HG03571 (cell line): ENCODE data around the gene GLT8D1.
"Not testable (repeated sequence)": the region's sequence is repeated elsewhere in the genome, so short reads cannot be mapped to it uniquely, and the experiment has no call there.

ENCODE experiments used
- ATAC-seq: cut with Tn5 transposase; IDR thresholded peaks from one replicate; pipeline ENCODE4 v1.9.1; 2021; ENCODE audit not compliant: unreplicated experiment

Gene GLT8D1

GRCh38 chr3:52705688-52706686 lies at the start of gene GLT8D1, which contains the start of gene SPCS1:
Gene GLT8D1 (minus strand): TSS chr3:52705791. CDS start chr3:52700460, 5,331 bp downstream.
Gene SPCS1 (plus strand): TSS chr3:52706106. CDS start chr3:52706247, 141 bp downstream.
- ATAC-seq = peak; percentile 76

GRCh38 chr3:52754373-52754772 lies 48.8 kb upstream of the GLT8D1 start:
- no peak for ATAC-seq

- no peak for ATAC-seq
Observed at GRCh38 chr3:52752045-52752660, 46.6 kb upstream of the GLT8D1 start.

GRCh38 chr3:52743721-52744120 lies 38.1 kb upstream of the GLT8D1 start:
- ATAC-seq = no peak

- no peak for ATAC-seq
Observed at GRCh38 chr3:52743152-52743551, 37.6 kb upstream of the GLT8D1 start.

GRCh38 chr3:52742418-52743041 lies 36.9 kb upstream of the GLT8D1 start:
- no peak for ATAC-seq

- no peak for ATAC-seq
Observed at GRCh38 chr3:52739730-52740129, 34.1 kb upstream of the GLT8D1 start.

GRCh38 chr3:52733256-52733891 lies 27.8 kb upstream of the GLT8D1 start:
- no peak for ATAC-seq

GRCh38 chr3:52731590-52731989 lies 26.0 kb upstream of the GLT8D1 start:
- ATAC-seq = no peak

GRCh38 chr3:52730681-52731080 lies 25.1 kb upstream of the GLT8D1 start:
- no peak for ATAC-seq

- not testable (repeated sequence) for ATAC-seq
Observed at GRCh38 chr3:52728753-52729152, 23.2 kb upstream of the GLT8D1 start.

GRCh38 chr3:52724511-52724910 lies 18.9 kb upstream of the GLT8D1 start:
- ATAC-seq = no peak

- no peak for ATAC-seq
Observed at GRCh38 chr3:52723935-52724334, 18.3 kb upstream of the GLT8D1 start.

- ATAC-seq = no peak
Observed at GRCh38 chr3:52722491-52722890, 16.9 kb upstream of the GLT8D1 start.

- ATAC-seq = no peak
Observed at GRCh38 chr3:52721730-52722008, 16.1 kb upstream of the GLT8D1 start.

- ATAC-seq = no peak
Observed at GRCh38 chr3:52721002-52721729, 15.6 kb upstream of the GLT8D1 start.

GRCh38 chr3:52719618-52720017 lies 14.0 kb upstream of the GLT8D1 start:
- no peak for ATAC-seq

- no peak for ATAC-seq
Observed at GRCh38 chr3:52715714-52716305, 10.2 kb upstream of the GLT8D1 start.

- ATAC-seq = no peak
Observed at GRCh38 chr3:52714335-52715302, 9.0 kb upstream of the GLT8D1 start.
